Ishikawa (cell line): ENCODE data around the gene THSD4.

Experiments
- CEBPB ChIP-seq: IDR thresholded peaks from 2 replicates; pipeline ENCODE4 v1.6.1; 2012
- CREB1 ChIP-seq: IDR thresholded peaks from 2 replicates; pipeline ENCODE4 v1.6.1; 2012; ENCODE audit warnings: low read depth
- EGR1 ChIP-seq: IDR thresholded peaks from 2 replicates; pipeline ENCODE4 v1.6.1; 2012
- EP300 ChIP-seq: IDR thresholded peaks from 2 replicates; pipeline ENCODE4 v1.6.1; 2012; ENCODE audit warnings: borderline replicate concordance
- FOXM1 ChIP-seq: IDR thresholded peaks from 2 replicates; pipeline ENCODE4 v1.6.1; 2012; ENCODE audit warnings: low read depth, borderline replicate concordance
- MAX ChIP-seq: IDR thresholded peaks from 2 replicates; pipeline ENCODE4 v1.6.1; 2012
- NFIC ChIP-seq: IDR thresholded peaks from 2 replicates; pipeline ENCODE4 v1.6.1; 2012
- RAD21 ChIP-seq: IDR thresholded peaks from 2 replicates; pipeline ENCODE4 v1.6.1; 2012; ENCODE audit warnings: low read depth
- REST ChIP-seq: IDR thresholded peaks from 2 replicates; pipeline ENCODE4 v1.6.1; 2012; ENCODE audit warnings: low read depth, mild to moderate bottlenecking
- TAF1 ChIP-seq: IDR thresholded peaks from 2 replicates; pipeline ENCODE4 v1.6.1; 2012; ENCODE audit warnings: low read depth, mild to moderate bottlenecking
- TCF12 ChIP-seq: IDR thresholded peaks from 2 replicates; pipeline ENCODE4 v1.6.1; 2012; ENCODE audit warnings: low read depth
- TEAD4 ChIP-seq: IDR thresholded peaks from 2 replicates; pipeline ENCODE4 v1.6.1; 2012
- YY1 ChIP-seq: IDR thresholded peaks from 2 replicates; pipeline ENCODE4 v1.6.1; 2012; ENCODE audit warnings: low read depth
- ZBTB7A ChIP-seq: IDR thresholded peaks from 2 replicates; pipeline ENCODE4 v1.6.1; 2012; ENCODE audit warnings: low read depth
- TF ChIP-seq, protein P1 (sequence below): IDR thresholded peaks from 2 replicates; pipeline ENCODE4 v1.6.1; 2012

The THSD4 gene

GRCh38 chr15:71078506-71079207 is 36.6 kb upstream of the THSD4 start:
- TF ChIP-seq EP300 (no peak), RAD21 (no peak), TAF1 (no peak), ZBTB7A (no peak), CREB1 (no peak), TCF12 (no peak), MAX (no peak), FOXM1 (no peak), CEBPB (no peak), EGR1 (no peak), YY1 (no peak), NFIC (no peak), REST (no peak), TEAD4 (no peak)
- TF ChIP-seq, protein P1, sequence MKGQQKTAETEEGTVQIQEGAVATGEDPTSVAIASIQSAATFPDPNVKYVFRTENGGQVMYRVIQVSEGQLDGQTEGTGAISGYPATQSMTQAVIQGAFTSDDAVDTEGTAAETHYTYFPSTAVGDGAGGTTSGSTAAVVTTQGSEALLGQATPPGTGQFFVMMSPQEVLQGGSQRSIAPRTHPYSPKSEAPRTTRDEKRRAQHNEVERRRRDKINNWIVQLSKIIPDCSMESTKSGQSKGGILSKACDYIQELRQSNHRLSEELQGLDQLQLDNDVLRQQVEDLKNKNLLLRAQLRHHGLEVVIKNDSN = no peak

DNA sequence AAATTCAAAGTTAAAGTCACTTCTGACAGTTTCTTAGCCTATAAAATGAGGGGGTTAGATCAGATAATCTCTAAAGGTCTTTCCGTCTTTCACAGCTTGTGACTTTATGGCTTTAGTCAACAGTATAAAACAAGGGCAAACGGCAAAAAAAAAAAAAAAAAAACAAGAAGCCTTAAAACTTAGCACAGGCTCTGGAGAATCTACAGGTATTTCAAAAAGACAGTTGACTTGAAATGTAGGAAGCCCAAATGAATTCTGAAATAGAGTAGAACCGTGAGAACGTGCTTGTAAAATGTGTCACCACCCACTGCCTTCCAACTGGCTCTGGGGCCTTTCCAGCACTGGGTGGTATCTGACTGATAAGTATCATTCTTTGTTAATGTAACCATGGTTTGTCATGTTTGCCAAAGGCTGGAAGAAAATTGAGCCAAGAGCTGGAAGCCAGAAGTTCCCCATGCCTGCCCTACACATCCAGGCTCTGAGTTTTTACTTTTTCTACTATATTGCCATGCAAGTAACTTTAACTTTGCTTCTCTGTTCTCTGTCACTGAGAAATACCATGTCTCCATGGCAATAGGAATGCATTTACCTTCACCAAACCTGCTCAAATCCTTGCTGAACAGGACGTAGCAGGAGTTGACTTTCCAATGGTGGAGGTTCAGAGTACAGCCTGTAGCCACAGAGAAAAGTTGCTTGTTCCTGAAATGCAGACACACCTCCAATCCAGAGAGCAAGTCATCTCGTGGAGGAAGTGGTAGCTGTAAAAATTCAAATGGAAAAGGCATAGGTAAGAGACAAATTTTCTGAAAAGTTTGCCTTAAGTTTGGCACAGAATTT is 35.8 kb upstream of the THSD4 start:
- no peak for TF ChIP-seq TCF12

GRCh38 chr15:71080166-71080565 is 35.1 kb upstream of the THSD4 start:
- TF ChIP-seq YY1 (no peak), EGR1 (no peak)
- TF ChIP-seq, protein P1 = no peak

DNA sequence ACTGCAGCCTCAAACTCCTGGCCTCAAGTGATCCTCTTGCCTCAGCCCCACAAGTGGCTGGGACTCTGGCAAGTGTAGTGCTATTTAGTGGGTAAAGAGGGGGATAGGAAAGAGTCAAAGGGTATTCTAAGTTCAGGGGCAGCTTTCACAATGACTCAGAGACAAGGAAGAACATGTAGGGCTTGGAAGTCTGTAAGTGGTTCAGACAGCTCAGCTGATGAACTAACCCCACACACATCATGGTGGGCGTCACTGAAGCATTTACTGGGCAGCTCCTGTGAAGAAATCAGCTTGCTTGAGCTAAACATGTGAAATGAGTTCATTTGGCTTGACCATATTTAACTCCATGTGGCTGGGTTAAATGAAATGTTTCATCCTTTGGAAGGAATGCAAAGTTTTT is 34.6 kb upstream of the THSD4 start:
- no peak for TF ChIP-seq NFIC
- TF ChIP-seq CEBPB = no peak
- no peak for TF ChIP-seq REST

DNA sequence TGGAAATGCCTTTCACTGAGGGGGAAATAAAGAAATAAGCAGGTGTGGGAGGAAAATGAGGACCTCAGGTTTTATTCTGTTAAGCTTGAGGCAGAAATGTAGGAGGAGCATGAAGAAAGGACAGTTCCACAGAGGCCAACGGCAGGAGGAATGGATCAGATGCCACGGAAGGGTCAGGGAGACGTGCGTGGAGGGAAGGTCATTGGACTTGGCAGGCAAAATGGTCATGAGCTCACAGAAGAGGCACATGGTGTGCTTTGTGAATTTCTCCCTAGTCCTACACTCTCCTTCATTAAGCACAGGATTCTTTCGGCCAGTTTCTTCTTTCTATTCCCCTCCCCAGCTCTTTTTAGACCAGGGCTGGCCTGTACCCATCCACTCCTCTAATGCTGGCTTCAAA is 32.5 kb upstream of the THSD4 start:
- TF ChIP-seq EGR1 = no peak
- TF ChIP-seq REST = no peak
- TF ChIP-seq EP300 = no peak
- no peak for TF ChIP-seq TCF12
- no peak for TF ChIP-seq TAF1
- TF ChIP-seq MAX = no peak
- TF ChIP-seq YY1 = no peak
- TF ChIP-seq CREB1 = no peak
- TF ChIP-seq RAD21 = no peak
- TF ChIP-seq, protein P1 = no peak
